Glomerular visceral epithelial cell (primary cell): ENCODE data around the gene SAMSN1.

Source experiments
- DNase-seq: peaks from one replicate; pipeline ENCODE4 v3.0.0-alpha.2; 2016; ENCODE audit errors: extremely low spot score

The SAMSN1 gene

GRCh38 chr21:14484188-14485009, 61.7 kb downstream of the SAMSN1 start:
- no peak for DNase-seq

DNA sequence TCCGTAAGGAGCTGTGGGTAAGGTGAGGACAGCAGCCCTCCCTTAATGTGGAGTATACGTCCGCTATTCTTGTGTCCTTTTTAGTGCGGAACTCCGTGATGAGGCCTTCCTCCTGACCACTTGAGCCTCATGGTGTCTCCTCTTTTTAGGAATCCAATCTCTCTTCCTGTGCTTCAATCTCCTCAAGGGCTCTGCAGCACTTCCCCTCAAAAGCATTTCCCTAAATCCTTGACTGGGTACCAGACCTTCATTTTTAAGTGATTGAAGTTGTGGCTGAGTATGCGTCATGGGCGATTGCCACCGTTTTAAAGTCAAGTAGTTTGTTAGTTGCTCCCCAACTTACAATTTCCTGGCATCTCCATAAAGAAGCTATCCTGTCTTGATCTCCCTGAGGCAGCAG, 62.8 kb downstream of the SAMSN1 start:
- DNase-seq: no peak

- no peak for DNase-seq
These were observed 64.0 kb downstream of the SAMSN1 start for GRCh38 chr21:14482165-14482564.

GRCh38 chr21:14480411-14481031, 65.6 kb downstream of the SAMSN1 start:
- no peak for DNase-seq

DNA sequence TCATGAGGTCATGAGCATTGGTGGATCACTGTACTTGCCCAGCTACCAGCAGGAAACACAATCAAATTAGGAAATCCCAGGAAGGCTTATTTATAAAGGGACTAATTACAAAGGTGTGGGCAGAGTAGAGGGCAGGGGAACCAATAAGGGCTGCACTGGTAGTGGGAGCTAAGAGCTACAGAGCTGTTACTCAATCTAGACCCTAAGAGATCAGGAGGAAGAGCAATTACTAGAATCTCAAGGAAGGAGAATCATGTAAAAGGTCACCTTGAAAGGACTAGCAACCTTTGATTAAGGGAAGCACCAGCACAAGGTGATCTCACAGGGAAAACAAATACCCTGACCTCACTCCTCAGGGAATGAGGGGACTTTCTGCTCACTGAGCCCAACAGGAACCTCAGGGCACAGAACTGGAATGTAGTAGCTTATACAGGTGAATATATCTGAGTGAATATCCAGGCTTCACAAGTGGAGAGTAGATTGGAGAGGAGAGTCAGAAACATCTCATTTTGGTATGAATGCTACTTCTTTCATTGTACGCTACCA, 66.8 kb downstream of the SAMSN1 start:
- DNase-seq: no peak

DNA sequence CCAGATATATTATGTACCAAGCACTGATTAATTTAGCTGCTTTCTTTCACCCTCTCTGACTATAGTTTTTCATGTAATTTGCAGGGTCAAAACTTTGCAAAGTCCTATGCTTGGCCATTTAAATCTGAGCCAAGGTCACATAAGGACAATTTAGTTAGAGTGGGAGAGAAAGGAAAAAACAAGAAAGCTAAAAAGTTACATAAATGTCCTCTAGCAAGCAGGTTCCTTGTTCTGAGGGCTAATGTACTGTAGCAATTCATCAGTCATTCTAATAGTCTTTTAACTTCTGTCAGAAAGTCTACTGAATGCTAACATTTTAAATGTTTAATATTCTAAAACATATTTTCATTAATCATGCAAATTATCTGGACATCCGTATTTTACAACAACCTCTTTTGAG, 68.3 kb downstream of the SAMSN1 start:
- no peak for DNase-seq

GRCh38 chr21:14477133-14477532, 69.0 kb downstream of the SAMSN1 start:
- no peak for DNase-seq

DNA sequence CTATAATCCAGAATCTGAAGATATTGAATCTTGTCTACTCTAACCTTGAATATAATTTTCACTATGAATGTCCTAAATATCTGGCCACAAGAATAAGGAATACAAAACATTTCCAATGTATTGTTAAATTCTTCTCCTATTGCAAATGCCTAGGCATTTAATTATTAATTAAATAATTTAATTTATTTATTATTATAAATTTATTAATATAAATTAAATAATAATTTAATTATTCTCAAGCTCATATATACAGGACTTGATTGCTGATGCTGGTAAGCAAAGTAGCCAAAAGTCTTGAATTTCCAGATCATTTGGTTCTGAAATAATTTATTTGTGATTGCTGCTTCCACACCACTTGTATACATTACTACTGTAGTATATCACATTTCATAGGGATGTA, 71.1 kb downstream of the SAMSN1 start:
- DNase-seq: no peak

DNA sequence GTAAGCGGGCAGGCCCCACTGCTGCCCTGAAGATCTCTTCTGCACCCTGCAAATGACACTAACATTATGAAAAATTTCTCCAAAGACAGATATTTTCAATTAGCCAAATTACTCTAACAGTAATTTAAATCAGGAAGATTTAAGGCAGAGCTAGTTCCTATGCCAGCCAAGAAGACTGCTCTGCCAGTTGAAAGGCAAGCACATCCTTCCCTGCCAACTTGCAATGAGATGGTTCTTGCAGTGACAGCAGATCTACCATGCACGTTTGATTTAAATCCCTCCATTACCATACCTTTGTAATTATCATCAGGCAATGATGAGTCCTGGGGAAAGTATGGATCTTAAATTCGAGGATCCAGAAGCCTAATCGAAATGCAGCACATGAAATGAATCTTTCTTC, 76.5 kb downstream of the SAMSN1 start:
- no peak for DNase-seq

DNA sequence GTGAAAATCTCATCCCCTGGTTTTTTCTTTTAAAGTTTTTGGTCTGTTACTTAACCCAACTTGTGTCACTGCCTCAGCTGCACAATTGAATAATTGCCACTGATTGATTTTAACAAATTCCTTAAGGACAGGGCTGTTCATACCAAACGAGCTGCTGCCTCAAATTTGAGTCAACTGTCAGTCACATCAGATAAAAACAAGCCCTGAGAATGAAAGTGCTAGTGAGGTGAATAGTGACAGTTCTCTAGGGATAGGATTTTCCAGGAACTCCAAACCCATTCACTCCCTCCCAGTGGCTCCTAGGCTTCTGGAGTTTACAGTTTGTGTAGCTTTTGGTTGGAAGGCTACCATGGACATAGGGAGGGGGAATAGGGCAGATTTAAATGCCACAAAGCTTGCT, 79.4 kb downstream of the SAMSN1 start:
- DNase-seq: no peak

DNA sequence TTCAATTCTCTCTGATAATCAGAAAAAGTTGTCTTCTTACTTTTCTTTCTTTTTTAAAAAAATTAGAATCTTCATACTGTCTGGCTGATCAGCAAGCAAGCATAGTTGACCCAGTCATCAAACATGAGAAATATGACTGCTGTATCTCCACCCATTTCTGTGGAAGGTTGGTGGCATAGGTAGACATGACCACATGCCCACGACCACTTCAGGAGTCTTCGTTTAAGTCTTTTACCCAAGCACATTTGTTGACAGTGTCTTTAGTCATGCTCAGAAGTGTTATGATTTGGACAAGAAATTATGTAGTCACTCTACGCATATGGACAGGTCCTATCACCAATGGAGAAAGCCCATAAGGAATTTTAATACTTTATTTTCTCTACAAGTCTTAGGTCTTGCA, 88.4 kb downstream of the SAMSN1 start:
- no peak for DNase-seq

DNA sequence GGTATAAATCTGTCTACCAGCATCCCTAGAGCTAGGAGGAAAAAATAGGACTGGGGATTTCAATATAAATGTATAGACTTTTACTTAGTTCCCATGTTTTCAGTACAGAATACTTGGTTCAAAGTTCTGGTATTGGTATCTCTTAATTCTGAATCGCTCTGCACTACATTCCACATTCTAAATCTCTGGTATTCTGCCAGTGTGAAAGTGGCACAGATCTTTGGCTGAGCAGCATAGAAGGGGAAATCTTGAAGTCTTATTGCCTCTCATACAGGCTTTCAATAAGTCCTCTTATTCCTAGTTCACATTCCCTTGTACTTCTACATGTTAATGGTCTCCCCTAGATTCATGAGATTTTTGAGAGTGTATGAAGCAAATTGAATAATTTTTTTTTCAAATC, 89.2 kb downstream of the SAMSN1 start:
- DNase-seq: no peak

- DNase-seq: no peak
These were observed 91.8 kb downstream of the SAMSN1 start for GRCh38 chr21:14454016-14455009.

DNA sequence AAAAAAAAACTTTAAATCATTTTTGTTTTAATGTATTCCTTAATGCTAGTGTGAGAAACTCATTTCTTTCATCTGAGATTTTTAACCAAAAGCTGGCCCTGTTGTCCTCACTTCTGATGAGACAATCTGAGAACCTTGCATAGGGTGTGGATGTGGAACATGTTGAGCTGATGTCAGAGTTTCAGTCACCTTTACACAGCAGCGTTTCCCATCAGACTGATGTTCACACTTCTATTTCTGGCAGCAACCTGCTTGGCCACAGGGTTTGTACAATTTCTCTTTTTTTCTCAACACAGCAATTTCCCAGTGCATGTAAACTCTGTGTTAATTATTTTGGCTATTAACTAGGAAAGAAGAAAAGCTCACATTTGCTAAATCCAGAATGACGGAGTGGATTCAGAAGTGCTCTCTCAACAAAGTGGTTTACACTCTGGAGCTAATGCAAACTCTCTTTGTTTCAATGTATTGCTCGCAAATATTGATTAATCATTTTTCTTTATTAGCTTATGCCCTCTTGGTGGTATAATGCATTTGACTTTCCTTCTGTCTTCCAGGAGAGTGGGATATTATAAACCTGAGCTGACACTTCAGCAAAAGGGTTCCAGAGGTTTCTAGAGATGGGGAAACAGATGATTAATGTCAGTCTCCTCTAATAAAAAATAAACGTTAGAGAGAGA, 92.6 kb downstream of the SAMSN1 start:
- DNase-seq: no peak

DNA sequence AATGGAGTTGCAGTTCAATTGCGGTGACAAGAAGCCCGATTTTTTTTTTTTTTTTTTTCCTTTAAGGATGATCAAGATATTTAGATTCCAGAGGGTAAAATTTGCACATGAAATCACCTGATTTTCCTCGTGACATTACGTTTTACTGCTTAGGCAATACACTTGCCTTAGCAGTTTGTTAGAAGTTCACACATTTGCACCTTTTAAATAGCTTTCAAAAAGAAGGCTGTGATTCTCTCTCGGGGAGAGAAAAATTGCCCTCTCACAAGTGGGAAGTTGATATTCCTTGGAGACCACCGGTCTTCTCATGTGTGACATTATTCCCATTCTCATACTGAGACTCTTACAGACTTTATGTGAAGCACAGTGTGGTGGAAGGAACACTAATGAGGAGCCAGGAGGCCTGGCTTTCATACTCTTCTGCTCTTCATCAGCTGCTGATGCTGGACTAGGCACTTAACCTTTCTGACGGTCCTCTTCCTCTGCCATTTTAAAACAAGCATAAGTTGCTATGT, 93.3 kb downstream of the SAMSN1 start:
- DNase-seq: no peak

DNA sequence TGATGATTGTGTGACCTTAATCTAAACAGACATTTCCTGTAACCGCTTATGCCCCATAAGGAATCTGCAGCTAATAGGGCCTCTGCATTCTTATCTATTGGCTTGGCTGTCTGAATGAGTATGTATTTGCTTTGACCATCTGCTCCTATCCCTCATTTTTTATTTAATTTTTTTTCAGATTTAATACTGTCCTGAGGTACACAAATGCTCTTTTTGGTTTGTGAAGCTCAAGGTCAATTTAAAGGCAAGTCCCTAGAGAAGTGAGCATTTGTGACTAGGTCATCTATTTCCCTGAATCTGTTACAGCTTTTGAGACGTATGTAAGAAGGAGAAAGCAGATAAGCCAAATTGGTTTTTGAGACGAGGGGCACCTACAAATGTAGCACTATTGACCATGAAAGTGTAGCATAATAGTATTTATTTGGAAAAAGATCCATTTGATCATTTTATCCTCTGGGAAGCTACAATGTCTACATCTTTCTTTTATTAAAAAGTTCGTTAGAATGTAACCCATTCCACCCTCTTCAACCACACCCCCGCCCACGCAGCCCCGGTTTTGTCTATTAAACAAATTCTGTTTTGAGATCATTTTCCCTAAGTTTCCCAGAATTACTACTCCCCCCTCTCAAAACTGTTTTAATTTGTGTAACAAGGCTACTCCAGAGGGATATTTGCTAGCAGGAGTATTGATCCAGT, 93.9 kb downstream of the SAMSN1 start:
- DNase-seq: no peak

GRCh38 chr21:14451546-14451945, 94.6 kb downstream of the SAMSN1 start:
- no peak for DNase-seq

DNA sequence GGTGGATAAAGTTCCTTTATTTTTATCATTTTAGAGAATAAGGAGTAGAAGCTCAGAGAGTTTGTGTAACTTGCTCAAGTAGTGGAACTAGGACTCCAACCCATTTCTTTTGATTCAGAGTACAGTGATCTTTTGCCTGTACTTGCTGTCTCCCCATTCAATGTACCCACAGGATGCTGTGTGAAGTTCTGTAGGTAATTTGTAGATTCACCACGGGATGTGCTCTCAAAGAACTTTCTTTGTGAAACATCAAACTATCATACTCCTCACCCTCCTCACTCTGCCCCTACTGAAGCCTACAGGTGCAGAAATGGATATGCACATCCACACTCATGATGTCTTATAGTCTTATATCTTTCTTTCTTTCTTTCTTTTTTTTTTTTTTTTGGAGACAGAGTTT, 97.3 kb downstream of the SAMSN1 start:
- no peak for DNase-seq

- DNase-seq: no peak
These were observed 107.9 kb downstream of the SAMSN1 start for GRCh38 chr21:14438211-14438610.

GRCh38 chr21:14435423-14435822, 110.7 kb downstream of the SAMSN1 start:
- no peak for DNase-seq
